HTR-8/SVneo (cell line): Measurements from ENCODE around the gene COMT.

Source experiments
- DNase-seq: peaks from one replicate; pipeline ENCODE4 v3.0.0; 2011; ENCODE audit warnings: low spot score, mixed read lengths; ENCODE audit not compliant: insufficient read length
- FAIRE-seq: peaks from 2 replicates; lab custom pipeline; 2011; peaks lifted over from hg19 to GRCh38; lab: Jason Lieb, UNC

Gene COMT

DNA sequence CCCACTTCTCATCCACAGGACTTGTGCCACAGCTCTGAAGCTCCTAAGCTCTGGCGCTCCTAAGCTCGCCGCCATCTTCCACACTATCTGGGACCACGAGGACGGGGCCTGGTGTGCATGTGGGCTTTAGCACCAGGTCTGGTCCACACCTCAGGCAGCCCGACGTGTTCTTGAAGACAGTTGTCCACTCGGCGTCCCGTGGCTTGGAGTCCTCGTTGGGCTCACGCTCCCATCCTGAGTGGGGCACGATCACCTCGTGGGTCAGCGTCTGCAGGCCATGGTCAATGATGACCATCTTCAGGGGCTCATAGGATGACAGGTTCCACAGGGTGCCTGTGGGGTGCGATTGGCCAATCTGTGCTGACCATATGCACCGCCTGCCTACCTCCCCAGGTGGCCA, 37.2 kb downstream of the COMT start:
- no peak for DNase-seq
- FAIRE-seq: no peak

DNA sequence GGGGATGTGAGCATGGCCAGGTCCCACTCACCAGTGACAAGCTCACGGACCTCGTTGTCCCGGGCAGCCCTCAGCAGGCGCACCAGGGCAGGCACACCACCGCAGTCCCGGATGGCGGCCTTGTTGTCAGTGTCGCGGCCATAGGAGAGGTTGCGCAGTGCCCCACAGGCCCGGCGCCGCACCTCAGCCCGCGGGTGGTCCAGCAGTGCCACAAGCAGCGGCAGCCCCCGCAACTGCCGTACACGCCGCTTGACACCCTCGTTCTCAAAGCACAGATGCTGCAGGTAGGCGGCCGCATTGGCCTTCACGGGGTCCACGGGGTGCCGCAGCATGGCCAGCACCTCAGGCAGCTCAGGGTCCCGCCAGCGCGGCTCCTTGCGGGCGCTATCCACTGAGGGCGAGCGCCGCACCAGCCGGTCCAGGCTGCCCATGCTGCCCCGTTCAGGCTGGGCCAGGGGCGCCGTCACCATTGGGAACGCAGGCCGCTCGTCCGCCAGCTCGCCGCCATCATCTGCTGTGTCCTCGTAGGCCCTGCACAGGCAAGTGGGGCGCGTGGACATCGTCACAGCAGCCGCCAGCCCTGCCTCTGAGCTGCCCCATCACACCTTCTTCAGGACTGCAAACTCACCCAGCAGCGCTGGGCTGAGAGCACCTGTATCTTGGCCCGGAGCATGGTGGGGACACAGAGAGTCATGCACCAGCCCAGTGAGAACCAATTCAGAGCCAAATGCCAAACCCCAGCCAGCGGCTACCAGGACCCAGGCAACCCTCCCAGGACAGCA, 38.3 kb downstream of the COMT start:
- FAIRE-seq: no peak
- no peak for DNase-seq

DNA sequence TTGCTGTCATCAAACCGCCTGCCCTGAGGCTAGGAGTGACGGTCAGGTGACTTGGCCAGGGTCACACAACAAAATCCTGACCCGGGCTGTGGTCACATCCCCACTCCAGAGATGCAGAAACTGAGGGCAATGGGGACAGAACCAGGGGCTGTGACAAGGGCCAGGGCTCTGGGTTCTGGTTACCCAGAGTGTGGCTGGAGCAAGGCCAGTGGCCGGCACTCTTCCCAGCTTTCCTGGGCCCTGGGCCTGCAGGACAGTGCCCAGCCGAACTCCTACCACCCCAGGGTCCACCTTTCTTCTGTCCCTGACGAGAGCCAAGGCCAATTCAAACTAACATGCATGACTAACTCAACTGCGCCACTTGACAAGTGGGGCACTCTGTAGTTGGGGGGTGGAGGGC, 39.2 kb downstream of the COMT start:
- DNase-seq: no peak
- no peak for FAIRE-seq

DNA sequence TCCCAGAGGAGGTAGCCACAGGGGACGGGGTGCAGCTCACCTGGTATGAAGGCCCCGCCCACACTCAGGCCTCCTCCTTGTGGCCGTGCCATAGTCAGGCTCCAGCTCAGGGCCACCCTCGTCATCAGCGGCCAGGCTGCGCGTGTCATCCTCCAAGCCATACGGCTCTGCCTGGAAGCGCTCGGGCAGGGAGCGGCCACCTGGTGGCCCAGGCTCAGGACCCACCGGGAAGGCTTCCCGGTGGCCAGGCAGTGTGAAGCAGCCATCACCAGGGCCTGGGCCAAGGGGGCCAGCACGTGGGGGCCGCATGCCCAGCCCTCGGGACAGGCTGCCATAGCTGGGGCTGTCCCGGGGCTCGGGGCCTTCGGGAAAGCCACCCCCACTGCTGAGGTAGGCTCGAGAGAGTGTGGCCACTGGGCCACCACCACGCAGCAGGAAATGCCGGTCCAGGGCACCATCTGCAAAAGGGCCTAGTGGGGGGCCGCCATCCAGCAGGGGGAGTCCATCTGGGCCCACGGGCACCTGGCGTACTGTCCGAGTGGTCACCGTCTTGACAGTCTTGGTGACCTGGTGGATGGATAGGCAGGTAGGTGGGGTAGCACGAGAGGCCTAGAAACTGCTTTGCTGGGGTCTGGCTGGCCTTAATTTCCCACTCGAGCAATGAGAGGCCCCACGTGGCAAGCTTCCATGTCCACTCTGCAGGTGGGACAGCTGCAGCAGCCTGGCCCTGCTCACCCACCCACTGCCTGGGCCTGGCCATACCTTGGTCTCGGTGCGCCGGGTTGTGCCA, 39.8 kb downstream of the COMT start:
- no peak for DNase-seq
- no peak for FAIRE-seq

DNA sequence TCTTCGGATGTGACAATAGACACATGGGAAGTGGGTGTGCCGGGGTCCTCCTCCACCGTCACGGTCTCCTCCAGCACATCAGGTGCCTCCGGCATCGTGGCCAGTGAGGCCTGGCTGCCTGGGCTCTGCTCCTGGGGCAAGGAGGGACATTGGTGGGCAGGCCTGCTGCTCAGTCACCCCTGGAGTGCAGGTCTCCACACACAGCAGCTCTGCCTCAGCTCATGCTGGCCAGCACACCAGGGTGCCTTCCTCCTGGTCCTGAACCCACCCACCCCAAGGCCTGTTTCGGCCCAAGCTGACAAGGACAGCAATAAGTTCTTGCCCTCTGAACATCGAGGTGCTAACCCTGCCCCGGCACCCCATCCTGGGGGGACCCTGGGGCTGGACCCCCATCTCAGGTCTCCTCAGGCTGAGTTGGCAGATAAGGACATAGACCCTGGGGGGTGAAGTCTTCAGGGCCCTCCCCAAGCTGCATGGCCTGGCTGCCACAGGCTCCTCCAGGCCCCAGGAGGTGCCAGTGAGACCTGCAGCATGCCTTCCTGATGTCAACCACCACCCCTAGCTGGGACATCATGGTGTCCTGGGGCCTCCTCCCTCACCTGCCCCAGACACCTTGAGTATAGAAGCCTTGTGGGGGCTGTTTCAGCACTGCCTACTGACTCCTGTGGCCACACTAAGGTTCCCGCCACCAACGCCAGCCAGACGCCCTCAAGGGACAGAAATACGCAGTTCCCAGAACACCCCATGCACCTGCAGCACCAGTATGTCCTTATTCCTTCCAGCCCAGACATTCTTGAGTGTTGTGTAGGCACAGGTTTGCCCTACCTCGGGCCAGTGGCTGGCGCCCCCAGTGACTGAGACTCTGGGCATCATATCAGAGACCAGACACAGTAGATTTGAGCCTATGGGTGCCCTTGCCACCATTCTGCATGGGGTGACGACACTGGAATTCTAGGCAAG, 40.7 kb downstream of the COMT start:
- DNase-seq (no peak), FAIRE-seq (no peak)

DNA sequence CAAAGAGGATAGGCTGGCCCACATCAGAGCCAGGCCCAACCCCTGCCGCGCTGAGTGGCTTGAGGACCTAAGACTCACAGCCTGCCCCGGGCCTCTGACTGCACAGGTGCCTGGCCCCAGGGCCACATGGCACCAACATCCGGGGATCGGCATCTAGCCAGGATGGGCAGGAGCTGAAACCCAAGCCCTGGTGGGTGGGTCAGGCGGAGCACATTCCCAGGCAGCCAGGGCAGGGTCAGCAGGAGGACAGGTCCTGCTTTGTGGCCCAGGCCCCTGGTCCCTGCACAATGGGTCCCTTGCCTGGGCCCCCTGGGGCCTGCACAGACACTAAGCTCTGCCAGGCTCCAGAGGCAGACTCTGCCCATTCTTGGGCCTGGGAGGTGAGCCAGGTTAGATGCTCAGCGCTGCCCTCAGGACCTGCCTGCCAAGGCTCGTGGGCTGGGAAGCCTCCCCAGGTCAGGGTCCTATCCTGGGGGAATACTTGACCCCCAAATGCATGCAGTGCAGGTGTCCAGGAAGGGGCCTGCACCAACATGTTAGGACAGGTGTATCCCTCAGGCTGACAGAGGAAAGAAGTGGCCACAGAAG, 41.5 kb downstream of the COMT start:
- DNase-seq (no peak), FAIRE-seq (no peak)

DNA sequence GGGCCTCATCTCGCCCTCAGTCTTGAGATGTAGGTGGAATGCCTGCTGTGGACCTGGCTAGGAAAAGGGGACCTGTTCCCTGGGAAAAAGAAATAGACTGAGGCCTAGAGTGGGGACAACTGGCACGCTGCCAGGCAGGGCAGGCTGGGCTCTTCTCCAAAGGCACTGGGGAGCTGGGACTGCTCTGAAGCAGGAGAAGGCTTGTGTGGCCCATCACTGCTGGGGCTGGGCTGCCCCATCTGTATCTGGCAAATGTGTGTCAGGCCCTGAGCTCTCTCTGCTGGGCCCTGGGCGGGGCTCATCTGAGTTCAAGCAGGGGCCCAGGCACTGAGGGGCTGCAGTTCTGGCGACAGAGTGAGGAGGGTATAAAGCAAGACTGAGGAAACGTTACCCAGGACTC, 42.2 kb downstream of the COMT start:
- FAIRE-seq (no peak), DNase-seq (no peak)

DNA sequence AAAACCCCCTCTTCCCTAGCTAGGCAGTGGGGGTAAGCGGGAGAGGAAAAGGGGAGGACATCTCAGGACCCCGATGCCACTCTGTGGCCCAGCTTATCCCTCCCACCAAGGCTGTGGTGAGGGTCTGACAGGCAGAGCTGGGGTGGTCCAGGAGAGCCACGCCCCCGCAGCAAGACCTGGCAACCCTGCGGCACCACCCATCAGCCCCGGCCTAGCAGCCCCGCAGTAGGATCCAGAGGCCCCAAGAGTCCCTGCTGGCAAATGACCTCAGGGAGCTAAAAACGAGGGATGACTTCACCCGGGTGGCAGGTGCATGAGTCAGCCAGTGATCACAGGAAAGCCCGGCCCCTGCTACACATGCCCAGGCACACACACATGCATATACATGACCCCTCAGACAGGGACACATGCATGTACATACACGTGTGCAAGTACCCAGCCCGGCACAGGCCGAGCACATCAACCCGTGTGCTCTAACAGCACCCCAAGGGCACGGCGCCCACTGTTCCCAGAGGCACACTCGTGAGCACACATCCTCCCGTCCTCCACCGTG, 42.7 kb downstream of the COMT start:
- FAIRE-seq: peak; percentile 23
- DNase-seq: peak; percentile 66

DNA sequence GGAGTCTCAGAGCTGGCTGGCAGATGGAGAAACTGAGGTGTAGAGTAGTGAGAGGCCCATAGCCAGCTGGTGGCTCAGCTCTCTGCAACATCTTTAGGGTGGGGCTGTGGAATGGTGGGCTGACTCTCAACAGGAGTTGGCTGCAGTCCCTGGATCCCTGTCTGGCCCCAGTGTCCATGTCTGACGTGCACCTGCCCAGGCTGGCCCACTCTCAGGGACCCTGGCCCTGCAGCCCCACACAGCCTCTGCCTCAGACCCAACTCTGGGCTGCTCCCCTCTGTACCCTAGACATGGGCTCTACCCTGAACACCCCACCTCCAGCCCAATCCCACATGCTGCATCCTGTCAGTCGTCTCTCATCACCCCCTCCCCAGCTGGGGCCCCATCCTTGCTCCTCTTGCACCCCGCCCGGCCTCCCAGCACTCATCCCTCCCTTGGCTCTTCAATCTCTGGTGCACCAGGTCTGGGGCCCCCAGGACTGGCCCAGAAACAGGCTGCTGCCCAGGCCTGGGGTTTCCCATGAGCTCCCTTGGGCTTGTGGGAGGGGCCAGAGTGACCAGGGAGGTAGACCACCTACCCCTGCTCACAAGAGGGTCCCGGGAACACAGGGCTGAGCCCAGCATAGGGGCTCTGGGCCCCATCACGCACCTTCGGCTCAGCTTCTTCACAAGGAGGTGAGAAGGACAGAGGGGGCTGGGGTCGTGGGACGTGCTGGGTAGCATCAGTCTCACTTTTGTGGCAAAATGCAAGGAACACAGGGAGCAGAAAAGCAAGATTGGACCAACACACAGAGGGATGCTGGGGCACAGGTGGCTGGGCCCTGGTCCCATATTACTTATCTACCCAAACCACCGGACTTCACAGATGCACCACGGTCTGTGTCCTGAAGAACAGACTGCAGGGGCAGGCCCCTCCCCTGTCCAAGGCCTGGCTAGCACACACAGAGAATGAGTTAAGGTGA, 43.6 kb downstream of the COMT start:
- FAIRE-seq (no peak), DNase-seq (no peak)

DNA sequence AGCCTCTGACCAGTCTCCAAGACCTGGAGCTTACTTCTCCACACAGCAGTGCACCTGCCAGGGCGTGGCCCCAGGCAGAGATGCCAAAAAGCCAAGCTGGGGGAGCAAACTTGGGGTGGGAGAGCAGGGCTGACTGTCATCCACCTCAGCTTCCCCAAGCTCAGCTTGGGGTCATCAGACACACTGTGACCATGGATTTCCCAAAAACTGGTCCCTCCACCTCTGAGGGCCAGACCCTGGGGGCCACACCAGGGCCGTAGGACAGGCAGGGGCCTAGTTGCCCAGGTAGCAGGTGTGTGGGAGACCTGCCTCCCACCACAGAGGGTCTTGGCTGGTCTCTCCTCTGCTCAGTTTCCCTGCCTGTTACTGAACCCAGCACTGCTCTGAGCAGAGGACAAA, 44.4 kb downstream of the COMT start:
- FAIRE-seq (no peak), DNase-seq (no peak)

DNA sequence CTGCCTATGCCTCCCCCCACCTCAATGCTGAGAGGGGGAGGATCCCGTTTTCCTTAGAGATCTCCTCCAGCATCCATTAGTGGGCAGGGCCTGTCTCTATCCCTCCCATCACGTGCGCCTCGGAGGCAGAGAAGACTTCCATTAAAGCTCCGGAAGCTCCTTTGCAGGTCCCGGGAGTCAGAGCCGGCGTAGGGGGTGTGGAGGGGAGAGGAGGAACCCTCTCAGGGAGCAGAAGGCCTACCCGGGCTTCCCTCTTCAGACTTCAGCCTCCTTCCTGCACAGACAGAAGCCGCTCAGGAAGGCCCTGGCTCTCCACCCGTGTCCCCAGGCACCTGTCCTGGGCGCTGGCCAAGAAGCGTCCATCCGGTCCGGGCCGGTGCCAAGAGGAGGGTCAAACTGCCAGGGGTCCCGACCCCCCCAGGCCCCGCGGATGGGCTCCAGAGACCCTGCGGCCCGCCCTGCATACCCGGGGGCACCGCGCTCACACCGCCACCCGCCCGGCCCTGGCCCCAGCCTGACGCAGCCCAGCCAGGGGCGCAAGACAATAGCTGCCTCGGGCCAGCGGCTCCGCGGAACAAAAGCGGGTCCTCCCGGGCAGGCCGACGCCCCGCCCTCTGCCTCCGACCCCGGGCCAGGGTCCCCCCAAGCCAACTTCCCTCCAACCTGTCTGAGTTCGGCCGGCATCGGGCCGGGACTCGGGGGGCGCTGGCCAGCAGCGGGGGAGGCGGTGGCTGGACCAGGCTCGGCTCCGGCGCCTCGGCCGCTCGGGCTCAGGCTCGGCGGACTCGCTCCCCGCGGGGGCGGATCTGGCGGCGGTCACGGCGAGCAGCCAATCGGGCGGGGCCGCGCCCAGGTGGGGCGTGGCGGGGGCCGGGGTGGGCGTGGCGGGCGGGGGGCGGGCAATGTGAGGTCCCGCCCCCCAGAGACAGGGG, 45.1 kb downstream of the COMT start:
- DNase-seq: peak; percentile 82
- FAIRE-seq: peak; percentile 91

DNA sequence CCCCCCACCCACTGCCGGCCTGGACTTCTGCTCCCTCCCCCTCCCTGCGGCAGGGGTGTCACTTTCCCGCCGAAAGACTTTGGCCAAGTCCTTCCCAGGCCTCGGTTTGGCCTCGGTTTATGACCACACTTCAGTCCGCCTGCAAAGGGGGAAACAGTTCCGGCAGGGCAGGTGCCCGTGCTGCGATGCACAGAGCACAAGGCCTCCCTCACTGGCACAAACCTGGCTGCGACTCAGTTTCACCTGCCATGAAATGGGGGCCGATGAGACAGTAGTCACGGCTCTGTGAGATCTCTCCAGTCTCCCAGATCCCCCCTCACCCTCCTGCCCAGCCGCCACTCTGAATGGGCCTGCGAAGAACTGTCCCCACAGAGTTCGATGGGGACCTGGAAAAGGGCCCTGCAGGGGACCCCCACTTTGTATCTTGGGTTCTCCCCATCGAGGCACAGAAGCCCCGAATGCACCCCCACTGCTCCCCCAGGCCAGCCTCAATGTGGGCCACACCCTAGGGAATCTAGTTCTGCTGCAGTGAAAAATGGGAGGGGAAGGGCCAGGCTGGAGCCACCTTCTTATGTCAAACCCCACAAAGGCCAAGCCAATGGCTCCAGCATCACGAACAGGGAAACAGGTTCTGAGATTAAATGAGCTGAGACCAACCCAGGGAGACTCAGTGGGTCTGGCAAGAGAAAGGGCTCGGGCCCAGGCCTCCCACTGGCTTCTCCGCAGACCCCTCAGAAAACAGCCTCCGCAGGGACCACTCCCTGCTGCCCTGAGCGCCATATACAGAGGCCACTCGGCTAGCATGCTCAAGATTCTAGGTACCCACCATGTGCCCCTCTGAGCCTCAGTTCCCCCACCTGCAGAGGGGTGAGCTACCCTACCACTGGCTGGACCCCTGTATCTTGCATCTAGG, 46.1 kb downstream of the COMT start:
- DNase-seq (no peak), FAIRE-seq (no peak)

DNA sequence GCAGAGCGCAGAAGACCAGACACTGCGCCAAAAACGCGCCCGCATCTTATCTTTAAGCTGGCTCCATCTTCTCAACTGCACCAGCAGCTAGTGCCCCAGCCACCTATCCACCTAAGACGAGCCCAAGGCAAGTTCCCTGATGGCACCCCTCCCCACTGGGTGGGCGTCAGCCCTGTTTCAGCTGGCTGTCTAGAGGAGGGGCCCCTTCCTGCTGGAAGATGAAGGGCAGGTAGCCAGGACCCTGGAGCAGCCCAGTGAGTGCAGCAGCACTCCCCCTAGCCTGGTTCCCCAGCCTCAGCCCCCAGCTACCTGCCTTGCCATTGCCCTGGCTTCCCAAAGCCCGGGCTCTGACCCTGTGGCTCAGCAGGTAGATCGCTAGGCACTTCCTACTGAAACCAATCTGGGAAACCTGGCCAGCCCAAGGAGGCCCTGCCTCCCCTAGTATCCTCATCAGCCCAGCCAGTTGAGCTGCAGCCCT, 46.8 kb downstream of the COMT start:
- no peak for DNase-seq
- no peak for FAIRE-seq

DNA sequence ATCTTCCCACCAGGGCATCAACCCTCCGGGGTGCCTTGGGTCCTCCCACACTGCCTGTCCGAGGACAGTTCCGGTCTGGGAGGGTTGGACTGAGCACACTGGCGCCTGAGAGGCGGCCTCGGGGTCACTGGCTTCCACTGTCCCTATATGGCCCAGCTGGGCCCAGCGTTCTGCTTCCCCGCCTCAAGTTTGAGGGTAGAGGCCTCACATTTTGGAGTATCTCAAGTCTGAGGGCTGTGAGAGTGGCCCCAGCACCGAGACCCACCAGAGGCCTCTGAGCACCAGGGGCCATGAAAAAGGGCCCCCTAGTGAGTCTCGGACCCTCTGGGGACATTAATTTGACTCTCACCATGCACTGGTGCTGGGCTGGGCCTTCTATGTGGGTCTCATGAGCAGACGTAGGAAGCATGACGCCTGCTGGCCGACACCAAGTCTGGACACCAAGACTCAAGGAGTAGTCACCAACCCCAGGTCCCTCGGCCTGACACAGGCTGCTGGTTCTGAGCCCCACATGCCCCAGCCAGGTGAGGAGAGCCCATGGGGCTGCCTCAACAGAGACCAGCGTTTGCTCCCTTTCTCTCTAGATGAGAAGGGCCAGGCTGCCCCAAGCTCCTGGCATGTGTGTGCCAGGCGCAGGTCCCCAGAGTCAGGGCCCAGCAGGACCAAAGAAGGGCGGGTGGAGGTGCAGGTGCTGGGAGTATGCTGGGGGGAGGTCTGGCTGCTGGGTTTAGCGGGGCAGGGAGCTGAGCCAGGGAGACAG, 47.6 kb downstream of the COMT start:
- DNase-seq (no peak), FAIRE-seq (no peak)

DNA sequence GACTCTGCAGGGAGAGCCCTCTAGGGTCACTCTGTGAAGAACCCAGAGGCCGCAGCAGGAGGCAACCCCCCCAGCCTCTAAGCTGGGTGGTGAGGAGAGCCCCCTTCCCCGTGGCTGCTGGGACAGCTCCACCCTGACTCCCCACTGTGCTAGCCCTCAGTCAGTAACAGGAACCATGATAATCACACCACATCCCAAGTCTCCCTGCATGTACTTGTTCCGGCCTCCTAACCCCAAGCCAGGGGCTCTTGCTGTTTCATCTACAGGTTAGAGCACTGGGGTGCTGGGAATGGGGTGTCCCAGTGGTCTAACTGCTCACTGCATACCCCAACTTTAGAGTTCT, 48.1 kb downstream of the COMT start:
- no peak for FAIRE-seq
- DNase-seq: no peak

DNA sequence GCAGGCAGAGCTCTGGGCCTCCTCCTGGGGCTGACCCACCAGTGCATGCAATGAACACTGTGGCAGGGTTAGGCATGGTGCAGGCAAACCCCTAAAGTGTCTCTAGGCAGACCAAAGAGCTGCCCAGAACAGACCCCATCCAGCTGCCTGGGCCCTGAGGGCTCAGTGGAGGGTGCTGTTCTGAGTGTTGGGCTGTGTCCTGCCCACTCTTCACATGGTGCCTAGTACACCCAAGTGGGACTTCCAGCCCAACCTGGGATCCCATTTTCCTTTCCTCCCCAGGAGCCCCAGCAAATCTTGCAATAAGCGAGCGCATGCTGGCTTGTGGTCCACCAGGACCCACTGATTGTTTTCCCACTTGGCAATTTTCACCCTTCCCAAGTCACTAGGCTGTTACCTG, 48.6 kb downstream of the COMT start:
- no peak for DNase-seq
- FAIRE-seq: no peak
